Omental fat pad (tissue), 4 donors: ENCODE data around the gene ESR1. TPM values are rescaled to one million over a fixed set of nuclear protein-coding genes. Genes with fewer than 3 reads are reported as not detected.

Experiments used
- ATAC-seq: fragments of 150-250 bp; one replicate; pipeline ENCODE4 v1.9.1; 2016; ENCODE audit warnings: mild to moderate bottlenecking, moderate library complexity; ENCODE audit not compliant: low FRiP score
- DNase-seq: peaks from one replicate; pipeline ENCODE4 v3.0.0-alpha.2; 2019; ENCODE audit warnings: low spot score
- CTCF ChIP-seq, 3 donors: fragments of 450-650 bp; IDR thresholded peaks; one replicate each; pipeline ENCODE4 v1.5.1; 2016 to 2017; ENCODE audit warnings: antibody characterized with exemption in 3 of 3, mild to moderate bottlenecking in 3 of 3, moderate library complexity in 2 of 3
- total RNA-seq, 4 donors: library from RNA; depleted of rRNA; stranded (reverse); fragments of >200 nt; gene quantifications; one replicate each; pipeline ENCODE4 v1.1.0, GENCODE V29; 2016

ESR1 gene
- total RNA-seq: 1 to 10 TPM; 2.3 to 4.9 (median 3.8) TPM

GRCh38 chr6:151807513-151808370 lies at the start of gene ESR1:
Gene ESR1 (plus strand): TSS chr6:151807682. CDS start chr6:151807913, 231 bp downstream.
- DNase-seq: peak; percentile 24
- TF ChIP-seq CTCF (IDR thresholded peaks at IDR 0.05): no peak
- peak; percentile 62 for ATAC-seq

DNA sequence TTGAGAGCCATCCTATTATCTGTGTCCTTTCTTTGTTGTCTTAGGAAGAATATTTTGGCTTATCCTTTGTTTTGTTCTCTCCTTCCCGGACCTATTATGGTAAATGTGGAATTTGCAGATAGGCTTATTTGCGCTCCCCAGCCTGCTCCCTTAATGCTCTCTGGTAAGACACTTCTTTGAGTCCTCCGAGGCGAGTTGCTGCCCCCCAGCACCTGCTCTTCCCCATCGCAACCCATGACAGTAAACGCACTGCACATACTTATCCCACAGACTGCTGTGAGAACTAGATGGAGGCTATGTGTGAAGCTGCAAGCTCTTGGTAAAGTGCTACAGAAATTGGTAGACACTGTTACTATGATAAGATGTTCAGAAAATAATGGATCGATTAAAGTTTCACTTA lies 47.0 kb upstream of the ESR1 start:
- no peak for DNase-seq
- ATAC-seq: no peak
- no peak for TF ChIP-seq CTCF (IDR thresholded peaks at IDR 0.05)

DNA sequence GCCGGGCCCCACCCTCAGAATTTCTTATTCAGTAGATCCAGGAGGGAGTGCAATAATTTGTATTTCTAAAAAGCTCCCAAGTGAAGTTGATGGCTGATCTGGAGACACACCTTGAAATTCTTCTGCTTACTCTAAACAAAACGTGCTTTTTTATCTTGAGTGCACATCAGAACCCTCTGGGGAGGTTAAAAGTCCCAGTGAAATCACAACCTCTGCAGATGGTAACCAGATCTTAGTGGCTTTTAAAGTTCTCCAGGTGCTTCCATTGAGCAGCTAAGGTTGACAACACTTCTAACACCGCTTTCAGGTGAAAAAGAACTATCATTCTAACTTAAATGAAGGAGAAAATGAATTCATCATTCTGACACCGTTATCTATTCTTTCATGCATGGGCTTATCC lies 45.6 kb upstream of the ESR1 start:
- DNase-seq (no peak), ATAC-seq (no peak)
- TF ChIP-seq CTCF (IDR thresholded peaks at IDR 0.05): no peak

DNA sequence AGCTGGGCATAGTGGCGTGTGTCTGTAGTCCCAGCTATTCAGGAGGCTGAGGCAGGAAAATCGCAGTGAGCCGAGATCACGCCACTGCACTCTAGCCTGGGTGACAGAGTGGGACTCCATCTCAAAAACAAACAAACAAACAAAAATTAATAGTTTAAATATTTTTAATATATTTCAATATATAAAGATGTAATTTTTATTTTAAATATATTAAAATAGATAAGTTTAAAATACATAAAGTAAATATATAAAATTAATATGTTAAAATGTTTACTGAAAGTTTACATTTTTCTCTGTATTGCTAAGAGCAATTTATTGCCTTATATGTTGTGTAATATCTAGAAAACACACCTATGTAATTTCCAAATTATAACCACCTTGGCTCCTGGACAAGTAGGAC lies 44.7 kb upstream of the ESR1 start:
- DNase-seq: no peak
- ATAC-seq: no peak
- no peak for TF ChIP-seq CTCF (IDR thresholded peaks at IDR 0.05)

GRCh38 chr6:151763303-151763702 lies 44.2 kb upstream of the ESR1 start:
- ATAC-seq (peak; percentile 90), DNase-seq (no peak)
- TF ChIP-seq CTCF (IDR thresholded peaks at IDR 0.05): peak in 1 of 3 donors; percentile 18

- ATAC-seq (peak; percentile 95), DNase-seq (peak; percentile 93)
- TF ChIP-seq CTCF (IDR thresholded peaks at IDR 0.05): no peak
Observed at GRCh38 chr6:151763938-151764680, 43.4 kb upstream of the ESR1 start.
